Upper lobe of right lung (tissue), 1 donor: ENCODE data around the gene UFSP2. TPM values are rescaled to one million over a fixed set of nuclear protein-coding genes. Genes with fewer than 3 reads are reported as not detected.

Experiments used
- ATAC-seq: fragments of 200-7000 bp; cut with Tn5 transposase; one replicate; pipeline ENCODE4 v1.9.1; 2020; ENCODE audit warnings: mild to moderate bottlenecking, moderate library complexity
- DNase-seq: peaks from one replicate; pipeline ENCODE4 v3.0.0-alpha.2; 2020
- H3K27ac ChIP-seq: fragments of 200-600 bp; one replicate; pipeline ENCODE4 v1.8.0; 2022
- H3K27me3 ChIP-seq: fragments of 200-600 bp; one replicate; pipeline ENCODE4 v1.8.0; 2022; ENCODE audit warnings: mild to moderate bottlenecking
- H3K36me3 ChIP-seq: fragments of 200-600 bp; one replicate; pipeline ENCODE4 v1.8.0; 2022
- H3K4me1 ChIP-seq: fragments of 200-600 bp; one replicate; pipeline ENCODE4 v1.8.0; 2022
- H3K4me3 ChIP-seq: fragments of 200-600 bp; one replicate; pipeline ENCODE4 v1.8.0; 2022; ENCODE audit warnings: mild to moderate bottlenecking
- H3K9me3 ChIP-seq: fragments of 200-600 bp; one replicate; pipeline ENCODE4 v1.8.0; 2022
- intact Hi-C: fragments of 100-400 bp; cut with DNase I; formaldehyde crosslinking; loops from one replicate; pipeline ENCODE4 v1.11.0; 2022
- total RNA-seq: library from RNA; stranded (reverse); fragmentation: NEBNext Ultra II Directional; extraction: Animal tissue kit (Norgen Biotek cat#: 25700); gene quantifications from one replicate; pipeline ENCODE4 v1.2.1, GENCODE V29; 2021
- TF ChIP-seq, protein P1 (sequence below): fragments of 200-600 bp; IDR thresholded peaks from one replicate; pipeline ENCODE4 v1.8.0; 2022; ENCODE audit warnings: antibody characterized with exemption
- donor health status: DM: no; HTN: yes; CAD: no; lungs with severe emphysema.

Gene UFSP2
- total RNA-seq, 1 donor from 2014 or later: 36.8 TPM

DNA sequence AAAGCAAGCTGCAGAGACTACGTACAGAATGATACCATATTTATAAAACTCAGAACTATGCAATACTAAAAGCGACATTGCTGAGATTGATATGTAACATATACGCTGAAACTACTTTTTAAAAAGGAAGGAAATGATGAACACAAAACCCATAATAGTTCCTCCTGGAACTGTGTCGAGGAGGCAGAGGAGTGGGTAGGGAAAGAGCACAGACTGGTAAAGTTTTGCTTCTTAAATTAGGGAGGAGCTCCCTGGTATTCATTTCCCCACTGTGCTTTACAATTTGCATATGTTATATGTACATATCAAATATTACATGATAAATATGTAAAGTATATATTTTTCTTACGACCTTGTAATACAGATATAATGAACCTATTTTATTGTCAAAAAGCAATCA lies 13.9 kb downstream of the UFSP2 start:
- intact Hi-C loops: no loop called here
- Histone ChIP-seq H3K4me1 (no peaks in the 10 kb centered on the region), H3K4me3 (no peak overlapping the region), H3K36me3 (peaks cover 68% of the 10 kb centered on the region), H3K9me3 (no peaks in the 10 kb centered on the region), H3K27ac (no peak overlapping the region), H3K27me3 (no peaks in the 10 kb centered on the region)
- peak; percentile 36 for ATAC-seq
- TF ChIP-seq, protein P1, sequence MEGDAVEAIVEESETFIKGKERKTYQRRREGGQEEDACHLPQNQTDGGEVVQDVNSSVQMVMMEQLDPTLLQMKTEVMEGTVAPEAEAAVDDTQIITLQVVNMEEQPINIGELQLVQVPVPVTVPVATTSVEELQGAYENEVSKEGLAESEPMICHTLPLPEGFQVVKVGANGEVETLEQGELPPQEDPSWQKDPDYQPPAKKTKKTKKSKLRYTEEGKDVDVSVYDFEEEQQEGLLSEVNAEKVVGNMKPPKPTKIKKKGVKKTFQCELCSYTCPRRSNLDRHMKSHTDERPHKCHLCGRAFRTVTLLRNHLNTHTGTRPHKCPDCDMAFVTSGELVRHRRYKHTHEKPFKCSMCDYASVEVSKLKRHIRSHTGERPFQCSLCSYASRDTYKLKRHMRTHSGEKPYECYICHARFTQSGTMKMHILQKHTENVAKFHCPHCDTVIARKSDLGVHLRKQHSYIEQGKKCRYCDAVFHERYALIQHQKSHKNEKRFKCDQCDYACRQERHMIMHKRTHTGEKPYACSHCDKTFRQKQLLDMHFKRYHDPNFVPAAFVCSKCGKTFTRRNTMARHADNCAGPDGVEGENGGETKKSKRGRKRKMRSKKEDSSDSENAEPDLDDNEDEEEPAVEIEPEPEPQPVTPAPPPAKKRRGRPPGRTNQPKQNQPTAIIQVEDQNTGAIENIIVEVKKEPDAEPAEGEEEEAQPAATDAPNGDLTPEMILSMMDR: no peak
- DNase-seq: no peak

DNA sequence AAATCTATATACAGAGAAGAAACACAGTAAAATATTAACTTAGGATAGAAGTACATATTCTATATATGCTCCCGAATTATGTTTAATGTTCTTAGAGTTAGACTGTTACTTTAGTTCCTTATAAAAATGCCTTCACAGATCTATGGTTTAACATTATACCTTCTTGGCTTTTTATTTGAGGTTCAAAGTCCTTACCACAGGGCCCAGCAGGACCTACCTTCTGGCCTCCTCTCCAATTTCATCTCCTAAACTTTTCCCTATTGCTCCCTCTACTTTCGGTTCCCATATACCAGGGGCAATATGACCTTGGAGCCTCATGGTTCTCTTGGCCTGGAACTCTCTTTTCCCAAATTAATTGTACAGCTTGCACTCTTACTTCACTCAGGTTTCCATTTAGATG lies 17.3 kb downstream of the UFSP2 start:
- intact Hi-C loops: no loop called here
- peaks cover 52% of the 10 kb centered on the region for H3K36me3 ChIP-seq
- H3K4me1 ChIP-seq: no peaks in the 10 kb centered on the region
- ATAC-seq: no peak
- H3K27me3 ChIP-seq: no peaks in the 10 kb centered on the region
- no peak for DNase-seq
- TF ChIP-seq, protein P1: no peak
- H3K9me3 ChIP-seq: no peaks in the 10 kb centered on the region
- no peak overlapping the region for H3K4me3 ChIP-seq
- H3K27ac ChIP-seq: no peak overlapping the region

DNA sequence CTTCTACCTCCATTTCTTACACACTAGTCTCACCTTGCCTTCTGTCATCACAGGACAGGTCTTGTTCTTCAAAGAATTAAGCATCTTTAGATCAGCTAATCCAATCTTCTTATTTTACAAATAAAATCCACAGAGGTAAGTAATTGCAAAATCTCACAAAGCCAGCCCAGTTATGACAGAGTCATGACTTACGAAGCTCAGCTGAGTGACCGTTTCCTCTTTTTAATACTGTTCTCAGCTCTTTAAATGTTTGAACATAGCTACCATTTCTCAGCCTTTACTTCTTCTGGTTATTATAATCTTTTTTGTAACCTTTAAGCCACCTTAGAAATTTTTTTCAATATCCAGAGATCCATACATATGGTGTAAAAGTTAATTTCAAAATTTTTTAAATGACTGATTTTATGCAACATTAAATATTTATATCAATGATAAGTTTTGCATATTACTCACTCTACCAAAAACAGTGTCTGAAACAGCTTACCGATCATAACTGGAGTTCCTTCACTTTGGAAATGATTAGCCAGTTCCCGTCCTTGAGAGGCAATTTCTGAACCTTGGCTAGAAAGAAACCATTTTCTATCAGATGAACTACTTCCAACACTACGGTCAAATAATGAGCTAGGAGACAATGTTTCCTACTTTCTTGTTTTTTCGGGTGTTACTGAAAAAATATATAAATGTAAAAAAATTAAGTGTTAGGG lies 20.3 kb downstream of the UFSP2 start:
- ATAC-seq (no peak), DNase-seq (no peak)
- H3K4me1 ChIP-seq: no peaks in the 10 kb centered on the region
- H3K36me3 ChIP-seq: peaks cover 67% of the 10 kb centered on the region
- no peak overlapping the region for H3K4me3 ChIP-seq
- TF ChIP-seq, protein P1: no peak
- no peak overlapping the region for H3K27ac ChIP-seq
- H3K9me3 ChIP-seq: no peaks in the 10 kb centered on the region
- intact Hi-C loops: no loop called here
- H3K27me3 ChIP-seq: no peaks in the 10 kb centered on the region

DNA sequence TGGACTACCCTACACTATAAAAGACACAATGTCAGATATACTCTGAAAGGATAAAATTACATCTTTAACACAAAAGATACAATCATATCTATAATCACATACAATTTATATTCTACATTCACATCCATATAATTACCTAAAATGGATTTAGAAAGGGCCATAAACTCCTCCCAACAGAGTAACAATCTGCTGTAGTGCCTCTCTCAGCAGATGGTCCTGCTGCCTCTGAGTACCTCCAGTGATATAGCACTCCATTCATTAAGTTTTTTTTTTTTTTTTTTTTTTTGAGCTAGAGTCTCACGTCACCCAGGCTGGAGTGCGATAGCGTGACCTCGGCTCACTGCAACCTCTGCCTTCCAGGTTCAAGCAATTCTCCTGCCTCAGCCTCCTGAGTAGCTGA lies 21.7 kb downstream of the UFSP2 start:
- Histone ChIP-seq H3K27me3 (no peaks in the 10 kb centered on the region), H3K4me1 (no peaks in the 10 kb centered on the region), H3K9me3 (no peaks in the 10 kb centered on the region), H3K4me3 (no peak overlapping the region), H3K36me3 (peaks cover 71% of the 10 kb centered on the region), H3K27ac (no peak overlapping the region)
- TF ChIP-seq, protein P1: no peak
- ATAC-seq (no peak), DNase-seq (no peak)
- intact Hi-C loops: no loop called here

DNA sequence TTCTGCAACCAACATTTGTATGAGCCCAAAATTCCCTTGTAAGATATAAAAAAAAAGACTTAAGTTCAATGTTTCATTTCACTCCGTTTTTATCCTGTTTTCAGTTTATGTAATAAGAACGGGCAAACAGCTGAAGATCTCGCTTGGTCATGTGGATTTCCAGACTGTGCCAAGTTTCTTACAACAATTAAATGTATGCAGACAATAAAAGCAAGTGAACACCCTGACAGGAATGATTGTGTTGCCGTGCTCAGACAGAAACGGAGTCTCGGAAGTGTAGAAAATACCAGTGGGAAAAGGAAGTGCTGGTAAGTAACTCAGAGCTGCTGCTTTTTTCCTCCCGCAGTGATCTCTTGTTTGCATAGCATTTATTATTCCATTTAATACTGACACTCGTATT lies 26.3 kb downstream of the UFSP2 start:
- Histone ChIP-seq H3K4me3 (no peak overlapping the region), H3K36me3 (peaks cover 39% of the 10 kb centered on the region), H3K27me3 (no peaks in the 10 kb centered on the region), H3K4me1 (peaks cover 12% of the 10 kb centered on the region), H3K27ac (no peak overlapping the region), H3K9me3 (no peaks in the 10 kb centered on the region)
- TF ChIP-seq, protein P1: no peak
- no peak for ATAC-seq
- intact Hi-C loops: no loop called here
- DNase-seq: no peak

DNA sequence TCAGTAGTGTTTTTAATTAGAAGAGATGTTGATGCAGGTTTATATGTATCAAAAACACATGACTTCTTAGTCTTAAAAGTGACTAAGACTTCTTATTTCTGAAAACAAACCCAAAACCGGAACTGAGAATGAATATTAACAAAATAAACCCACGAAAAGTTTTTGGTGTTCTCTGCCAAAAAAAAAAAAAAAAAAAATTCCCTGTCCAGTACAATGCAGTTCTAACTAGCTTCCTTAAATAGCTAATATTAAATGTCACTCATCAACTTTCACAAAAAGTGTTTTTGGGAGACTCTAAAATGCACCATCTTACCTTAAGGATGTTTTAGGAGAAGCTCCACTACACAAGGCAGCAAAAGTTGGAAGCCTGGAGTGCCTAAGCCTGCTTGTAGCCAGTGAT lies 27.1 kb downstream of the UFSP2 start:
- no peak overlapping the region for H3K4me3 ChIP-seq
- DNase-seq: no peak
- H3K4me1 ChIP-seq: peaks cover 12% of the 10 kb centered on the region
- intact Hi-C loops: no loop called here
- no peaks in the 10 kb centered on the region for H3K9me3 ChIP-seq
- no peak for ATAC-seq
- H3K27me3 ChIP-seq: no peaks in the 10 kb centered on the region
- H3K27ac ChIP-seq: no peak overlapping the region
- peaks cover 38% of the 10 kb centered on the region for H3K36me3 ChIP-seq
- TF ChIP-seq, protein P1: no peak
